Adrenal gland (tissue), 5 donors: Measurements from ENCODE around the gene PRAME.

Experiments used
- CTCF ChIP-seq, 6 experiments: fragments of 450-650 bp in 4 of 6; fragments of 200-600 bp in 2 of 6; sonication (generic) in 1 of 6; IDR thresholded peaks; 1 replicate in 5 of 6; 2 replicates in 1 of 6; pipeline versions ENCODE4 v1.5.1 to v1.8.0; 2016 to 2021; ENCODE audit warnings: antibody characterized with exemption in 6 of 6, mild to moderate bottlenecking in 2 of 6, moderate library complexity in 1 of 6
- POLR2A ChIP-seq, 2 donors: fragments of 450-650 bp; IDR thresholded peaks; one replicate each; pipeline ENCODE4 v1.6.1; 2017; ENCODE audit warnings: antibody characterized with exemption in 2 of 2, mild to moderate bottlenecking in 2 of 2, moderate library complexity in 1 of 2
- donor health status: DM: no; HTN: no; CAD: no.

DNA sequence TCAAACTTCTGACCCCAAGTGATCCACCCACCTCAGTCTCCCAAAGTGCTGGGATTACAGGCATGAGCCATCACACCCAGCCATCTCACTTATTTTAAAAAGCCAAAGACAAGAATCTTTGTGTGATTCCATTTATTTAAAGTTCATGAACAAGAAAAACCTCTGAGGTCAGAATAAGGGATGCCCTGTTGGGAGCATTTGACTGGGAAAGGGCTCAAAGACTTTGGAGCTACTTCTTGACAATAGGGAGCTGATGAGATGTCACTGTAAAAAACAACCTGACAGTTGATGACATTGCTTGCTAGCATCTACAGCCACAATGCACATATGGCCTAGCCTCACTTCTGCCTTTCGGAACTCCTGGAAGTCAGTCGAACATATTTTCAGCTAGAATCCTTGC is 45.4 kb downstream of the PRAME start:
- TF ChIP-seq POLR2A (IDR thresholded peaks at IDR 0.05) (no peak), CTCF (IDR thresholded peaks at IDR 0.05) (no peak)
